Calu3 (cell line): ENCODE measurements around the gene C20orf144. TPM values are rescaled to one million over a fixed set of nuclear protein-coding genes. Genes with fewer than 3 reads are reported as not detected.

Experiments
- BruUV-seq: library from RNA; stranded (reverse); fragments of 400-500 nt; replicated peaks from 2 replicates; lab custom pipeline; 2021; lab: Mats Ljungman, UMichigan
- CTCF ChIA-PET: fragments of 300-600 bp; sonication (Branson Sonifier 250); formaldehyde crosslinking; loops from one replicate; lab custom pipeline; 2022; ENCODE audit warnings: antibody characterized with exemption; lab: Charles Lee
- DNase-seq: peaks from one replicate; pipeline ENCODE4 v3.0.0; 2022
- H3K27ac Mint-ChIP-seq: one replicate; pipeline ENCODE4 v1.8.0; 2022; ENCODE audit warnings: mixed read lengths; ENCODE audit not compliant: unreplicated experiment
- H3K27me3 Mint-ChIP-seq: one replicate; pipeline ENCODE4 v1.8.0; 2022; ENCODE audit warnings: mixed read lengths; ENCODE audit not compliant: unreplicated experiment
- H3K36me3 Mint-ChIP-seq: one replicate; pipeline ENCODE4 v1.8.0; 2022; ENCODE audit warnings: mild to moderate bottlenecking, moderate library complexity, mixed read lengths; ENCODE audit not compliant: insufficient read depth, unreplicated experiment
- H3K4me1 Mint-ChIP-seq: one replicate; pipeline ENCODE4 v1.8.0; 2022; ENCODE audit warnings: mild to moderate bottlenecking, low read depth, mixed read lengths; ENCODE audit not compliant: unreplicated experiment
- H3K4me3 Mint-ChIP-seq: one replicate; pipeline ENCODE4 v1.8.0; 2022; ENCODE audit warnings: mild to moderate bottlenecking, low read depth, moderate library complexity, mixed read lengths; ENCODE audit not compliant: unreplicated experiment
- H3K9me3 Mint-ChIP-seq: one replicate; pipeline ENCODE4 v1.8.0; 2022; ENCODE audit warnings: low read depth, mixed read lengths; ENCODE audit not compliant: unreplicated experiment
- CTCF ChIP-seq: fragments of 200-600 bp; IDR thresholded peaks from one replicate; pipeline ENCODE4 v1.8.0; 2022; ENCODE audit warnings: antibody characterized with exemption; ENCODE audit not compliant: unreplicated experiment
- intact Hi-C: fragments of 100-400 bp; cut with micrococcal nuclease; formaldehyde crosslinking; loops from one replicate; pipeline ENCODE4 v1.10.0; 2022; ENCODE audit not compliant: unreplicated experiment
- total RNA-seq: library from RNA; stranded (reverse); gene quantifications from 2 replicates; pipeline ENCODE4 v1.2.3, GENCODE V29; 2022

C20orf144 gene
- total RNA-seq, 1 experiment from 2014 or later: 0.45 TPM

GRCh38 chr20:33673114-33673409, 10.9 kb downstream of the C20orf144 start:
- Mint-ChIP-seq H3K4me3 (peak overlapping the region; percentile 94), H3K4me1 (peaks cover 18% of the 10 kb centered on the region), H3K27me3 (no peaks in the 10 kb centered on the region), H3K9me3 (no peaks in the 10 kb centered on the region), H3K36me3 (peaks cover 55% of the 10 kb centered on the region), H3K27ac (peak overlapping the region; percentile 68)
- CTCF ChIA-PET: interaction anchor here (0.7 to 1.6 kb wide), 2 partner anchors 9 to 131 kb away, joined by 3 to 5 read pairs; no protein-coding TSS in a partner anchor
- TF ChIP-seq CTCF: no peak
- no peak for DNase-seq
- intact Hi-C loops: no loop called here
- no TSS peak for BruUV-seq

- Mint-ChIP-seq H3K27ac (peak overlapping the region; percentile 68), H3K36me3 (peaks cover 51% of the 10 kb centered on the region), H3K4me1 (peaks cover 18% of the 10 kb centered on the region), H3K4me3 (peak overlapping the region; percentile 94), H3K27me3 (no peaks in the 10 kb centered on the region), H3K9me3 (no peaks in the 10 kb centered on the region)
- intact Hi-C loops: no loop called here
- no peak for TF ChIP-seq CTCF
- CTCF ChIA-PET: interaction anchor here (0.7 to 1.6 kb wide), 2 partner anchors 10 to 130 kb away, joined by 3 to 5 read pairs; no protein-coding TSS in a partner anchor
- DNase-seq: no peak
- TSS peak; percentile 4 for BruUV-seq
Measured at GRCh38 chr20:33673410-33674293, 11.5 kb downstream of the C20orf144 start.

GRCh38 chr20:33674294-33675135, 12.4 kb downstream of the C20orf144 start, which contains the start of gene NECAB3:
TSS of gene NECAB3 (minus strand) at chr20:33674428. CDS start at chr20:33674352, 76 bp downstream.
- H3K27ac Mint-ChIP-seq: peak within 1 kb of the TSS; percentile 68
- CTCF ChIA-PET: no interaction called here
- BruUV-seq: no TSS peak
- peaks cover 58% of the 10 kb centered on the region for H3K36me3 Mint-ChIP-seq
- TF ChIP-seq CTCF: no peak
- H3K4me1 Mint-ChIP-seq: peaks cover 18% of the 10 kb centered on the region
- no peaks in the 10 kb centered on the region for H3K9me3 Mint-ChIP-seq
- H3K4me3 Mint-ChIP-seq: peak within 1 kb of the TSS; percentile 94
- no peaks in the 10 kb centered on the region for H3K27me3 Mint-ChIP-seq
- intact Hi-C loops: no loop called here
- DNase-seq: peak; percentile 95

- no peaks in the 10 kb centered on the region for H3K27me3 Mint-ChIP-seq
- CTCF ChIA-PET: no interaction called here
- BruUV-seq: no TSS peak
- peaks cover 18% of the 10 kb centered on the region for H3K4me1 Mint-ChIP-seq
- H3K27ac Mint-ChIP-seq: peak overlapping the region; percentile 46
- peak overlapping the region; percentile 94 for H3K4me3 Mint-ChIP-seq
- peaks cover 58% of the 10 kb centered on the region for H3K36me3 Mint-ChIP-seq
- TF ChIP-seq CTCF: no peak
- intact Hi-C loops: no loop called here
- no peaks in the 10 kb centered on the region for H3K9me3 Mint-ChIP-seq
- no peak for DNase-seq
Measured at GRCh38 chr20:33675136-33675959, 13.2 kb downstream of the C20orf144 start.
